ENCODE measurements around the gene CENPC. TPM values are rescaled to one million over a fixed set of nuclear protein-coding genes. Genes with fewer than 3 reads are reported as not detected.

The CENPC gene
- total and polyA plus RNA-seq, 2 donors (not counting 3 experiments of a cell fraction or from before 2014, with no cell fraction given) = 3.6 to 26.4 TPM

DNA sequence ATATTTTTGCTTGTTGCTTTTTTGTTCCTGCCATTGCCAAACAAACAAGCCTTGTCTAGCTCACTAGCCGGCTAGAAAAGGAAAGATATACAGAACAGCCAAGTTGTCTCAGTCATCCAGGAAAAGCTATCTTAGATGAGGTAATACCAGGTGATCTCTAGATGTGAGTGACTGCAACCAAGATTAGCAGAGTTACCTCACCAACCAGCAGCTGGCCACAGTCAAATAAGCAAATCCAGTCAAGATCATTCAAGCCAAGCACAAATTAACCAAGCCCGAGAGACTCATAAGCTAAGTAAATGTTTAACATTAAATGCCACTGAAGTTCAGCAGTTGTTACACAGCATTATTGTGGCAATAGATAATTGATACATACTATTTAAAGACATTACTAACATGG lies 108.6 kb downstream of the CENPC start:
- Histone ChIP-seq H3K4me3 (replicated peaks in 1 of 3; ENCODE audit: insufficient read depth in 1 of 3, low read depth in 1 of 3, low read length in 3 of 3) (no peak overlapping the region), H3K9me3 (replicated peaks; ENCODE audit: control insufficient read depth, insufficient read depth, low read length) (no peaks in the 10 kb centered on the region), H3K9ac (replicated peaks; ENCODE audit: extremely low read depth, insufficient read depth, low read length) (no peak overlapping the region), H3K4me1 (ENCODE audit: control insufficient read depth, extremely low read depth, insufficient read depth, low read length) (peaks cover 5% of the 10 kb centered on the region), H3K9me1 (replicated peaks; ENCODE audit: control insufficient read depth, extremely low read depth, insufficient read depth, low read length) (no peaks in the 10 kb centered on the region), H3K27ac (ENCODE audit: insufficient read depth, low read depth, low read length) (no peak overlapping the region), H3K27me3 (ENCODE audit: control insufficient read depth in 2 of 2, insufficient read depth in 2 of 2, low read length in 2 of 2) (no peaks in the 10 kb centered on the region), H3K4me2 (ENCODE audit: insufficient read depth, low read length) (no peak overlapping the region), H3K36me3 (ENCODE audit: control insufficient read depth in 2 of 2, extremely low read depth in 1 of 2, insufficient read depth in 2 of 2, low read length in 2 of 2) (no peaks in the 10 kb centered on the region), H3K79me2 (ENCODE audit: control insufficient read depth, insufficient read depth, low read length) (no peaks in the 10 kb centered on the region), H2AFZ (ENCODE audit: low read depth, low read length) (no peak overlapping the region), H4K20me1 (replicated peaks; ENCODE audit: control insufficient read depth, extremely low read depth, insufficient read depth, low read length) (no peaks in the 10 kb centered on the region)
- ChIA-PET POLR2A (no interaction called here), CTCF (no interaction called here)
- DNase-seq (ENCODE audit: low read depth, low spot score) (no peak), FAIRE-seq (no peak)
- intact Hi-C loops (cut with micrococcal nuclease) (no loop called here), dilution Hi-C loops (cut with MboI; ENCODE audit: extremely low pct_ligation_motif_present, low sequenced_read_pairs) (no loop called here)
- TF ChIP-seq POLR2A (IDR thresholded peaks at IDR 0.05; ENCODE audit: low read depth, low read length) (no peak), FOS (IDR thresholded peaks at IDR 0.05; ENCODE audit: borderline replicate concordance, insufficient read depth, low read length) (no peak), POLR2AphosphoS5 (IDR thresholded peaks at IDR 0.05; ENCODE audit: insufficient read depth, low read depth, low read length) (no peak), MYC (IDR thresholded peaks at IDR 0.05; ENCODE audit: low read depth, low read length) (no peak), GATA2 (IDR thresholded peaks at IDR 0.05; ENCODE audit: insufficient read depth, insufficient read length, low read depth, low read length) (no peak), JUN (IDR thresholded peaks at IDR 0.05; ENCODE audit: borderline replicate concordance, insufficient read depth, insufficient read length, low read depth) (no peak), EZH2 (IDR thresholded peaks at IDR 0.05; ENCODE audit: borderline replicate concordance, low read depth, low read length, severe bottlenecking) (no peak), CTCF (IDR thresholded peaks at IDR 0.05; ENCODE audit: extremely low read depth in 1 of 2, insufficient read depth in 1 of 2, low read depth in 1 of 2, low read length in 2 of 2) (no peak)
- TF ChIP-seq, protein P1, sequence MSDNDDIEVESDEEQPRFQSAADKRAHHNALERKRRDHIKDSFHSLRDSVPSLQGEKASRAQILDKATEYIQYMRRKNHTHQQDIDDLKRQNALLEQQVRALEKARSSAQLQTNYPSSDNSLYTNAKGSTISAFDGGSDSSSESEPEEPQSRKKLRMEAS (IDR thresholded peaks at IDR 0.05; ENCODE audit: insufficient read depth, insufficient read length) = no peak
- BruUV-seq (replicated peaks) = no TSS peak
